ENCODE measurements around the gene LTA. TPM values are rescaled to one million over a fixed set of nuclear protein-coding genes. Genes with fewer than 3 reads are reported as not detected.
A peak's percentile ranks its signal among the peaks of the same experiment; 100 is the strongest.

Gene LTA, protein sequence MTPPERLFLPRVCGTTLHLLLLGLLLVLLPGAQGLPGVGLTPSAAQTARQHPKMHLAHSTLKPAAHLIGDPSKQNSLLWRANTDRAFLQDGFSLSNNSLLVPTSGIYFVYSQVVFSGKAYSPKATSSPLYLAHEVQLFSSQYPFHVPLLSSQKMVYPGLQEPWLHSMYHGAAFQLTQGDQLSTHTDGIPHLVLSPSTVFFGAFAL
- not detected in 2 replicates for total RNA-seq (2014; rRNA removed; shearing (Covaris generic))

DNA sequence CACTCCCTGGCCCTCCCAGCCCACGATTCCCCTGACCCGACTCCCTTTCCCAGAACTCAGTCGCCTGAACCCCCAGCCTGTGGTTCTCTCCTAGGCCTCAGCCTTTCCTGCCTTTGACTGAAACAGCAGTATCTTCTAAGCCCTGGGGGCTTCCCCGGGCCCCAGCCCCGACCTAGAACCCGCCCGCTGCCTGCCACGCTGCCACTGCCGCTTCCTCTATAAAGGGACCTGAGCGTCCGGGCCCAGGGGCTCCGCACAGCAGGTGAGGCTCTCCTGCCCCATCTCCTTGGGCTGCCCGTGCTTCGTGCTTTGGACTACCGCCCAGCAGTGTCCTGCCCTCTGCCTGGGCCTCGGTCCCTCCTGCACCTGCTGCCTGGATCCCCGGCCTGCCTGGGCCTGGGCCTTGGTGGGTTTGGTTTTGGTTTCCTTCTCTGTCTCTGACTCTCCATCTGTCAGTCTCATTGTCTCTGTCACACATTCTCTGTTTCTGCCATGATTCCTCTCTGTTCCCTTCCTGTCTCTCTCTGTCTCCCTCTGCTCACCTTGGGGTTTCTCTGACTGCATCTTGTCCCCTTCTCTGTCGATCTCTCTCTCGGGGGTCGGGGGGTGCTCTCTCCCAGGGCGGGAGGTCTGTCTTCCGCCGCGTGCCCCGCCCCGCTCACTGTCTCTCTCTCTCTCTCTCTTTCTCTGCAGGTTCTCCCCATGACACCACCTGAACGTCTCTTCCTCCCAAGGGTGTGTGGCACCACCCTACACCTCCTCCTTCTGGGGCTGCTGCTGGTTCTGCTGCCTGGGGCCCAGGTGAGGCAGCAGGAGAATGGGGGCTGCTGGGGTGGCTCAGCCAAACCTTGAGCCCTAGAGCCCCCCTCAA lies at the start of gene LTA:
Gene LTA (plus strand): TSS at position 249 of the 871 bp plus-strand sequence. CDS start 454 bp downstream, at position 703.
- DNase-seq (ENCODE audit: low spot score) = no peak

- DNase-seq (ENCODE audit: low spot score) = no peak
Measured at GRCh38 chr6:31525553-31525931, 46.5 kb upstream of the LTA start.

DNA sequence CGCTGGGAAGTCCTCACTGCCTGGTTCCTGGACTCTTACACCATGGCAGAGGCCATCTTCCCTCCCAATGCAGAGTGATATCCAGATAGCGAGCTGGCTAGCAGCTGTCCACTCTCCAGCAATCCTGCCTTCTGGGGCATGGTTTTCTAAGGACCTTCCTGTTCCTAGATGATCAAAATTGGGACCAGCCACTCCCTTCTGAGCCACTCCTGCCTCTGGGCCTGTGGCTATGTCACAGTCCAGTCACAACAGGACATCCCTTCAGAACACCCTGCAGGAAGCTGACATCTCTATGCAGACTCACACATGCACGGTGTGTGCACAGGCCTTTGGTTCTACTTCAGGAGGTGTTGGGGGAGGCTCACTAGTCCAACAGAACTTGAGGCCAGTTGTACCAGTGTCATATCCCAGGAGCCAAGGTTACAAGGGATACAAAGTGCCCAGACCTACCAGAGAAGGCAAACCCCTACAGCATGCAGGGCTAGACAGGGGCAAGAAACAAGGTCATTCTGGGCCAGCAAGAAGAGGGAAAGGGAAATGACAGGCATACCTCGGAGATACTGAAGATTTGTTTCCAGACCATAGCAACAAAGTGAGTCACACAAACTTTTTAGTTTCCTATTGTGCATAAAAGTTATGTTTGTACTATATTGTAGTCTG lies 46.0 kb upstream of the LTA start:
- DNase-seq (ENCODE audit: low spot score) = peak; percentile 26

DNA sequence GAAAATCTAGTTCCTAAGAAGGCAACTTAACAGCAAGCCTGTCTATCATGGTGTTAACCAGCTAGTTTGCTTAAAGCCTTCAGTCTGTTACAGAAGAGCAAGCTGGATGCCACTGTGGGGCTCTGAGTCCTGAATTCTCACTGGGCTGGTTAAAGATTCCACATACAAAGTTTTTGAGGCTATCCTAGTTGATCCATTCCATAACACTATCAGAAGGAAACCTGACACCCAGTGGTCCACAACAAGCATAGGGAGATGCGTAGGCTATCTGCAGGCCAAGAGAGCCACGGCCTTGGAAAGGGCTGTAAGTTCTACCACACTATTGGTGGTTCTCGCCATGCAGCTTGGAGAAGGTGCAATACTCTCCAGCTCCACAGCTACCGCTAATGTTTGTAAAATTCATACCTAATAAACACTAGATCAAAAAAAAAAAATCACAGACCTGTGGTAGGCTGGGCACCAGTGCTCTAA lies 43.7 kb upstream of the LTA start:
- DNase-seq (ENCODE audit: low spot score) = no peak

DNA sequence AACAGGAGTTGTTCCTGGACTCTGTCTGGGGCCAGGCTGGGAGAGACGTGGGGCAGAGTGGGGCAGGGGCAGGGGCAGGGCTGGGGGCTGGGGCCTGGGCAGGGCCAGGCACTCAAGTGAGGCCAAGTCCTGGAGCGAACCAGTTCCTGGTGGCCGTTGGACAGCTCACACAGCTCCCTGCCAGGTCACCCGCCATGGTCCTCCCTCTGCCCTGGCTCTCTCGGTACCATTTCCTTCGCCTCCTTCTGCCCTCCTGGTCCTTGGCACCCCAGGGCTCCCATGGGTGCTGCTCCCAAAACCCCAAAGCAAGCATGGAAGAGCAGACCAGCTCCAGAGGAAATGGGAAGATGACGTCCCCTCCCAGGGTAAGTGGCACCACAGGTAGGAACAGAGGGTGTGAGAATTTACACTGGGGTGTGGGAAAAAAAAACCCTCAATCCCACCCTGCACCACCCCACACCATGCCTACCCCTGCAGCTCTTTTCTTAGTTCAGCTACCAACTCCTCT lies 43.2 kb upstream of the LTA start, which contains the start of gene MCCD1:
Gene MCCD1 (plus strand): TSS at position 142 of the 508 bp plus-strand sequence. CDS start 53 bp downstream, at position 195.
- DNase-seq (ENCODE audit: low spot score) = no peak

DNA sequence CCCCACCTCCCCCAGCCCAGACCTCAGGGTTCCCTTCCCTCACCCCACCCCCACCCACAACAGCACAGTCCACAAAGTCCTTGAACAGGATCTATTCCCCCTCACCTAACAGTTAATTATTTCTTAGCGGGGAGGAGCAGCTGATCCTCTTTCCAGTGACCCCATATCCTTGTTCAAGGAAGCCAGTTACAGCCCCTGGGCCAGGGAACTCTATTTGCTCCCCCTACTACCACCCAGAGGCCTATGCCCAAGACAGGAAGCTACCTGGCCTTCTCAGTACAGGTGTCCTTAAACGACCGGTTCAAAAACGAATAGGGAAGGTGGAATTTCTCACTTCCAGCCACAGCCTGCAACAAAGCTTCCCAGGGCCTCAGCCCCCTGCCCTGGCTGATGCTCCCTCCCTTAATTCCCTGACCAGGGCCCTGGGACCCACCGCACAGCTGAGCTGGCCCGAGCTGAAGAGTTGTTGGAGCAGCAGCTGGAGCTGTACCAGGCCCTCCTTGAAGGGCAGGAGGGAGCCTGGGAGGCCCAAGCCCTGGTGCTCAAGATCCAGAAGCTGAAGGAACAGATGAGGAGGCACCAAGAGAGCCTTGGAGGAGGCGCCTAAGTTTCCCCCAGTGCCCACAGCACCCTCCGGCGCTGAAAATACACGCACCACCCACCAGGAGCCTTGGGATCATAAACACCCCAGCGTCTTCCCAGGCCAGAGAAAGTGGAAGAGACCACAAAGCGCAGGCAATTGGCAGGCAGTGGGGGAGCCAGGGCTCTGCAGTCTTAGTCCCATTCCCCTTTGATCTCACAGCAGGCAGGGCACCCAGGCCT lies 42.5 kb upstream of the LTA start:
- DNase-seq (ENCODE audit: low spot score) = no peak

- DNase-seq (ENCODE audit: low spot score) = no peak
Measured at GRCh38 chr6:31530659-31531058, 41.4 kb upstream of the LTA start.

- DNase-seq (ENCODE audit: low spot score) = no peak
Measured at GRCh38 chr6:31531162-31531561, 40.9 kb upstream of the LTA start.

GRCh38 chr6:31531771-31532643 lies 40.1 kb upstream of the LTA start:
- no peak for DNase-seq (ENCODE audit: low spot score)

GRCh38 chr6:31532644-31533454 lies 39.2 kb upstream of the LTA start:
- no peak for DNase-seq (ENCODE audit: low spot score)

- DNase-seq (ENCODE audit: low spot score) = no peak
Measured at GRCh38 chr6:31533455-31533841, 38.6 kb upstream of the LTA start.

DNA sequence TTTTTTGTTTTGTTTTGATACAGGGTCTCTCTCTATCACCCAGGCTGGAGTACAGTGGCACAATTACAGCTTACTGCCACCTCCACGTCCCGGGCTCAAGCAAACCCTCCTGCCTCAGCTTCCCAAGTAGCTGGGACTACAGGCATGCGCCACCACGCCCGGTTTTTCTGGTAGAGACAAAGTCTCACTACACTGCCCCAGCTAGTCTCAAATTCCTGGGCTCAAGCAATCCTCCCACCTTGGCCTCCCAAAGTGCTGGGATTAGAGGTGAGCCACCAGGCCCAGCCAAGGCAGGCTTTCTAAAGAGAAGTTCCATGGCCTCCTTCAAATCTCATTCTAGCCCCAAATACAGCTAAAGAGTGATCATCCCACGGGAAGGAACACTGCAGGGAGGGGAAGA lies 38.1 kb upstream of the LTA start:
- DNase-seq (ENCODE audit: low spot score) = no peak

DNA sequence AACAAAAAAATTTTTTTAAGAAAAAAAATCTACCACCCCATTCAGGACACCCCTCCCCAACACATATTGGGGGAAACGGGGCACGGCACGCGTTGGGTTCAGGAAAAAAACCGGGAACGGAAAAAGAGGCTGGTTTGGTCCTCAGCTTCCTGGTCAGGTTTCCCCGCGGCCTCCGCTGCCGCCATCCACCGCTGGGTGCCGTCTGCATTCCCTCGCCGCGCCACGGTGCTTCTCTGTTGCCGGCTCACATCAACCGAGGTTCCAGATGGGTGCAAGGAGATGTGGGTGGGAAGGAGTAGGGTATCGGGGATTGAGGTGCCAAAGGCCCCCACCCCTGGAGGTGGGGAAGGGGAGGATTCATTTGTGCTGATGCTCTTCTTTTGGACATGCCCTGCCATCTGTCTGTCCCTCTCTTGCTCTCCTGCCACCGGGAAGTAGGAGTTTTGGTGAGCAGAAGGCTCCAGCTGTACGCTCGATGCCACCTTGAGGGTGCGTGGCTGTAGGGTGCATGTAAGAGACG lies 37.5 kb upstream of the LTA start:
- no peak for DNase-seq (ENCODE audit: low spot score)

DNA sequence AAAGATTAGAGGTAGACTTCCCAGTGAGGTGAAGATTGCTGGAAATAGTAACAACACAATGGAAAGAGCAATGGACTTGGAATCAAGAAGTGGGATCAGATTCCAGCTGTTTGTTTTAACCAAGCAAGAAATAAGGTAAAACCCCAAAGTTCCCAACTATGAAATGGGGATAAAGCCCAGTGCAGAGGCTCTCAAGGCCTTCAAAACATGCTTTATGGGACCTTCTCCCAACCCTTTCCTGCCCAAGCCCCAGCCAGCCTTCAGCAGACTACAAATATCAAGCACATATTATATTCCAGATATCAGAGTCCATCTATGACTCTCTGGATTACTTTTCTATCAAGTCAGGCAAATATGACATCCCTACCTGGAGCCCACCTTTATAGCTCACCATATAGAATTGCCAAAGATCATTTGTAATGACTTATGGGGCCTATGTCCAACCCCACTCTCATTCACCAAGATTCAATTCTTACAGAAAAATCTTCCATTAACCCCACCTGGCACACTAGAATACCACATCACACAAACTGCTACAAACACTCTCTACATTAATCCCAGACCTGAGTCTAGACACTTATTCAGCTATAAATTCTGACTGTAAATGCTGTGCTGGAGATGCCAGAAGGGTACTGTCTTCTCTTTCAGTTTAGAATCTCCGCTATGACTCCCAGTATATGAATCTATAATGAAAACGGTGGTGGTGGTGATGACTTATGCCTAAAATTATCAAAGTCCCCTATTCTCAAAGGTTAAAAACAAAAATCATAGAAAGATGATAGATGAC lies 36.4 kb upstream of the LTA start:
- no peak for DNase-seq (ENCODE audit: low spot score)

GRCh38 chr6:31538805-31539400 lies 33.2 kb upstream of the LTA start:
- DNase-seq (ENCODE audit: low spot score) = no peak

- DNase-seq (ENCODE audit: low spot score) = no peak
Measured at GRCh38 chr6:31540640-31541039, 31.4 kb upstream of the LTA start.

GRCh38 chr6:31541059-31541657 lies 30.9 kb upstream of the LTA start:
- DNase-seq (ENCODE audit: low spot score) = peak; percentile 42

Measured in A172 (cell line).